Neutrophil (primary cell): ENCODE measurements around the gene GPR78.

ENCODE experiments used
- H3K27ac ChIP-seq: fragments of 200-600 bp; sonication (generic); 2 replicates; pipeline ENCODE4 v1.5.1; 2016; ENCODE audit warnings: mild to moderate bottlenecking, moderate library complexity
- H3K27me3 ChIP-seq: fragments of 200-600 bp; sonication (generic); 2 replicates; pipeline ENCODE4 v1.6.0; 2016; ENCODE audit warnings: mild to moderate bottlenecking
- H3K36me3 ChIP-seq: fragments of 200-600 bp; sonication (generic); 2 replicates; pipeline ENCODE4 v1.5.1; 2017
- H3K4me1 ChIP-seq, 2 experiments: fragments of 200-600 bp in 1 of 2; sonication (generic) in 1 of 2; 1 replicate in 1 of 2; 2 replicates in 1 of 2; pipeline versions ENCODE4 v1.5.1 to v1.6.1; 2013 to 2016; ENCODE audit warnings: low read depth in 1 of 2, low read length in 1 of 2, mild to moderate bottlenecking in 1 of 2, moderate library complexity in 1 of 2; ENCODE audit not compliant: control insufficient read depth in 1 of 2, insufficient read depth in 1 of 2
- H3K4me3 ChIP-seq, 2 experiments: fragments of 200-600 bp in 1 of 2; sonication (generic) in 1 of 2; 1 replicate in 1 of 2; 2 replicates in 1 of 2; pipeline ENCODE4 v1.5.1; 2013 to 2016; ENCODE audit warnings: low read depth in 1 of 2, low read length in 1 of 2, mild to moderate bottlenecking in 1 of 2, moderate library complexity in 1 of 2
- H3K9me3 ChIP-seq: fragments of 200-600 bp; sonication (generic); 2 replicates; pipeline ENCODE4 v1.5.1; 2016
- CTCF ChIP-seq: fragments of 200-600 bp; sonication (generic); IDR thresholded peaks from 2 replicates; pipeline ENCODE4 v1.5.1; 2016; ENCODE audit warnings: antibody characterized with exemption

GPR78 gene

DNA sequence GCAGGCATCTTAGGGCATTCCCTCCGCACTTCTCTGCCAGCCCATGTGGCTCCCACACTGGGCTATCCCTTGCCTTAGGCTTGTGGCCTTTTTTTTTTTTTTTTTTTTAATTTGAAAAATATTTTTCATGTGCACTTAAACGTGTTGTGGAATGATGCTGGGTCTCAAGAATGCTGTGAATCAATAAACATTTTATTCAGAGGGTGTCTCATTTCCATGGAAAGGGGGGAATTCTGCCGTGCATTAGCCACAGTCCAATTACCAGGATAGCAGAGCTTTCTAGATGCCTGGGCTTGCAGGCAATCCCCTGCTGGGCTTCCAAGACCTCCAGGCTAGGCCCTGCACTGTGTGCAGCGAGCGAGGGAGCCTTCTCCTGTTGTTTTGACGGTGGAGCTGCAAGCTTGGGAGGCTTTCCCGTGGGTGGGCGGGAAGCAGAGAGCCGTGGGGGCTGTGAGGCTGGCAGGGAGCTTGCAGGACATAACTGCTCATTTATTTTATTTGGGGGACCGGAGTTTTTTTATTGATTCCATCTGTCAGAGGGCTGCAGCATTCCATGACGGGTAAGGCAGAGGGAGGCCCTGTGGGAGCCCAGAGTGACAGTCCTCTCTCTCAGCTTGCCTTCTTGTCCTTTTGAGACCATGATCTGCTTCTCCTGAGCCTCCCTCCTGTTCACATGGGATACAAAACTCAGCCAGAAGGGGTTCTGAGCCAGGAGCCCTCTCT, 9.8 kb downstream of the GPR78 start:
- Histone ChIP-seq H3K4me3 (no peak overlapping the region), H3K4me1 (no peaks in the 10 kb centered on the region), H3K36me3 (no peaks in the 10 kb centered on the region), H3K27me3 (peaks cover 57% of the 10 kb centered on the region), H3K9me3 (no peaks in the 10 kb centered on the region), H3K27ac (no peak overlapping the region)
- TF ChIP-seq CTCF: no peak

- TF ChIP-seq CTCF: no peak
- H3K27ac ChIP-seq: no peak overlapping the region
- H3K27me3 ChIP-seq: peaks cover 57% of the 10 kb centered on the region
- no peaks in the 10 kb centered on the region for H3K36me3 ChIP-seq
- H3K9me3 ChIP-seq: no peaks in the 10 kb centered on the region
- H3K4me1 ChIP-seq: no peaks in the 10 kb centered on the region
- no peak overlapping the region for H3K4me3 ChIP-seq
Observed at GRCh38 chr4:8590546-8590880, 10.3 kb downstream of the GPR78 start.

DNA sequence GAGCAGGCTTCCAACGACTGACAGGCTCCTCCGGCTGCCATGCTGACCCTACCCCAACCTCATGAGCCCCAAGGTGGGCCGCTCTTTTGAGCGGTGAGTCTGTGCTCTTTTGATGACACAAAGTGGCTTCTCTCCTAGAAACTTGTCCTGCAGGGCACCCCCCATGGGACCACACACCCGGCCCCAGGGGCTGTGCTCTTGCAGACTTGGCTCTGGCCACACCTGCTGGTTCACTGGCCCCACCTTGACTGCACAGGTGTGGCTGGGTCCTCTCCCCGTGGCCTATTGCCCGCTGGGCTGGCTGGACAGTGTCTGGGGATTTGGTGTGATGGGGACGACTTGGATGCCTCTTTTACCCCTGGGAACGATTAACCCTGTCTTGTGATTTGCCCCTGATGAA, 10.9 kb downstream of the GPR78 start:
- H3K4me3 ChIP-seq: no peak overlapping the region
- no peak for TF ChIP-seq CTCF
- no peak overlapping the region for H3K27ac ChIP-seq
- H3K9me3 ChIP-seq: no peaks in the 10 kb centered on the region
- no peaks in the 10 kb centered on the region for H3K4me1 ChIP-seq
- H3K36me3 ChIP-seq: no peaks in the 10 kb centered on the region
- H3K27me3 ChIP-seq: peaks cover 55% of the 10 kb centered on the region

GRCh38 chr4:8591626-8592365, 11.6 kb downstream of the GPR78 start:
- peaks cover 55% of the 10 kb centered on the region for H3K27me3 ChIP-seq
- H3K9me3 ChIP-seq: no peaks in the 10 kb centered on the region

More at GRCh38 chr4:8591626-8592365, 11.6 kb downstream of the GPR78 start:
- no peaks in the 10 kb centered on the region for H3K4me1 ChIP-seq
- H3K4me3 ChIP-seq: no peak overlapping the region
- no peak overlapping the region for H3K27ac ChIP-seq
- H3K36me3 ChIP-seq: no peaks in the 10 kb centered on the region
- no peak for TF ChIP-seq CTCF
